GM12892 (cell line): ENCODE data around the gene OR7G3.

Experiments
- DNase-seq: peaks from one replicate; pipeline ENCODE4 v3.0.0; 2011; ENCODE audit not compliant: insufficient read length
- FAIRE-seq: peaks from 2 replicates; lab custom pipeline; 2011; peaks lifted over from hg19 to GRCh38; lab: Jason Lieb, UNC
- POLR2A ChIP-seq: IDR thresholded peaks from 2 replicates; pipeline ENCODE4 v1.6.1; 2011; ENCODE audit warnings: low read depth, low read length, control low read depth
- POLR2AphosphoS5 ChIP-seq: IDR thresholded peaks from 2 replicates; pipeline ENCODE4 v1.6.1; 2011; ENCODE audit warnings: low read depth, low read length, control low read depth
- TAF1 ChIP-seq: IDR thresholded peaks from 2 replicates; pipeline ENCODE4 v1.6.1; 2011; ENCODE audit warnings: low read depth, mild to moderate bottlenecking, control low read depth, low read length, borderline replicate concordance

Gene OR7G3

DNA sequence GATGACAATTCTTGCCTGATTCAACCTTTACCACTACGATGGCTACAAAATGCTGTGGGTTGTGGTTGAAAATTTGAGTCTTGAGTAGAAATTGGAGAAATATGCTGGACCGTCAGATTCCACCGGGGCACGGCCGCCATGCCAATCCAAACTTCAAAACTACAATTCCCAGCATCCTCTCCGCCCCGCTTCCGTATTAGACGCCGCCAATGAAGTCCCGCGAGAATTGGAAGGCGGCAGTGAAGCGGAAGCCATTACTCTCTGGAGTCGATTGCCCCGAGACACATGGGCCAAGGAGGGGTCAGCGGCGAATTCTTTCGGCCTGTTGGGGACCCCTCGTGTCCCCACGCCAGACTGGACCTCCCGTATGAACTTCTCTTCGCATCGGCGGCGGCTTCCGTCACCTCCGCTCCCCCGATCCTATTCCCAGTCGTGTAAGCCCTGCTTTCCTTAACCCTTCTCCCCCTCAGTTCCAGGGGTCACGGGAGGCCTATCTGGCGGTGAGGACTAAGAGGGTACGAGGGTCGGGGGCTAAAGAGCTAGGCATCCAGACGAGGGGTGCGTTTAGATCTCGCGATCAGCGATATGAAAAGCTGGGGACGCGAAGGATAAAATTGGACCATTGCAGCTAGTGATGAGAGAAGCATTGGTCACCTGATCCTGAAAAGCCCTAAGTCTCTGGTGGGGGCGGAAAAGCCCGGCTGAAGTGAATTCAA is 13.6 kb upstream of the OR7G3 start, which contains the start of gene ZNF317:
ZNF317 (plus strand) TSS at position 239 of the 716 bp plus-strand sequence. CDS start 15,620 bp downstream, outside the sequence.
- TF ChIP-seq TAF1 (peak; percentile 81; the same call in 1 of the 2 replicates), POLR2AphosphoS5 (peak; percentile 92), POLR2A (peak; percentile 89)
- DNase-seq (peak; percentile 66), FAIRE-seq (peak; percentile 86)

GRCh38 chr19:9139609-9140158 is 12.9 kb upstream of the OR7G3 start:
- DNase-seq (no peak), FAIRE-seq (peak; percentile 9)
- TF ChIP-seq POLR2AphosphoS5: no peak
- no peak for TF ChIP-seq TAF1
- no peak for TF ChIP-seq POLR2A

GRCh38 chr19:9132422-9132821 is 5.7 kb upstream of the OR7G3 start:
- TF ChIP-seq TAF1 (no peak), POLR2A (no peak), POLR2AphosphoS5 (no peak)
- FAIRE-seq (no peak), DNase-seq (no peak)

DNA sequence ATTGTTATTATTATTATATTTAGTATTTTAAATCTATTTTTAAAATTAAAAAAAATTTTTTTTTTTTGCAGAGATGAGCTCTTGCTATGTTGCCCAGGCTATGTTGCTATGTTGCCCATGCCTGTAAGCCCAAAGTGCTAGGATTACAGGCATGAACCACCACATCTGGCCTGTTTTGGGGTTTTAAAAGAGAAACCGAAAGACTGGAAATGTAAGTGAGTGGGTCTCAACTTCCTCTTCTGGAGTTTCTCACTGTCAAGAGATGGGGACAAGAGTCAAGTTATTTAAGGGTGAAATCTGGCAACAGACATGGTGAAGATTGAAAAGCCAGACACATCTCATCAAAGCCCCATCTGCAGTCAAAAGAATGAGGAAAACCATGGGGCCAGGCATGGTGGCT is 4.2 kb upstream of the OR7G3 start:
- DNase-seq (no peak), FAIRE-seq (no peak)
- TF ChIP-seq POLR2A: no peak

DNA sequence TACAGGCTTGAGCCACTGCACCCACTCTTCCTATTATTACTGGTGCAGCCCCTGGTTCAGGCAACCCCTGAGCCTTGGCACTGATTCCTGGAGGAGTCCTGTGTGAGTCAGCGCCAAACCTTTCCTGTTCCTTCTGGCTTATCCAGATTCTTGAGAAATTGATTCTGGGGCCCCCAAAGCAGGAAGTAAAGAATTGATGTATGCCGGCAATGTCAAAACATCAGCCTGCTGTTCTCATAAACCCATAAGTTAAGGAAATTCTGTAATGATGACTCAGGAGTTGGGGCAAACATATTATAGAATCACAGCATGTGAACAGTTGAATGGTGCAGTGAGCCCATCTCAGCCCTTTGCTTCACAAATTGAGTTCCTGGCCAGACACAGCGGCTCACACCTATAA is 1.4 kb upstream of the OR7G3 start:
- FAIRE-seq (no peak), DNase-seq (no peak)
- TF ChIP-seq POLR2AphosphoS5 (no peak), TAF1 (no peak), POLR2A (no peak)

DNA sequence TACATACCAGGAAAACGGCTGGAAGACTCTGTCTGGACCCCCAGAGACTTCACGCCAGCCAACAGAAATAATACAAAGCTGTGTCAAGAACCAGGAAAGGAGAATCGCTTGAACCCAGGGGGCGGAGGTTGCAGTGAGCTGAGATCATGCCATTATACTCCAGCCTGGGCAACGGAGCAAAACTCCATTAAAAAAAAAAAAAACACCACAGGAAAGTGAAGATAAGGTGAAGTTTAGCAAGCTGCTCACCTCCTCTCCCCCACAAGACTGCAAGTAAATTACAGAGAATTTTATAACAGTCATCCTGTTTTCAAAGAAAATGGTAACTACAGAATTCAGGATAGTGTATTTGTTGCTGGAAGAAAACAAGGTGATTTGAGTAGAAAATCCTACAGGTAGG is 10.2 kb downstream of the OR7G3 start:
- FAIRE-seq (no peak), DNase-seq (no peak)
- no peak for TF ChIP-seq POLR2AphosphoS5
- no peak for TF ChIP-seq POLR2A

DNA sequence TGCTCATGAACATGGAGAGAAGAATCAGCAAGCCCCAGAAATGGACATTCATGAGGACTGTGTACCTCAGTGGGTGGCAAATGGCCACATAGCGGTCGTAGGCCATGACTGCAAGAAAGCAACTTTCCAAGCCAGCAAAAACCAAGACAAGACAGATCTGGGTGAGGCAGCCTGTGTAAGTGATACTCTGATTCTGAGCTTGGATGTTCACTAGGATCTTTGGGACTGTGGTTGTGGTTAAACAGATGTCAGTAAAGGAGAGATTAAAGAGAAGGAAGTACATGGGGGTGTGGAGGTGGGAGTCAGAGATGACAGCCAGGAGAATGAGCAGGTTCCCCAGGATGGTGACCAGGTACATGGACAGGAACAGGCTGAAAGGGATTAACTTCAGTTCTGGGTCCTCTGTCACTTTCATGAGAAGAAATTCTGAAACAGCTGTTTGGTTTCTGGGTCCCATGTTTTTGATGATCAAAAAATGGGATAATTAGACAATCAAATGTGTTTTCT is 11.4 kb downstream of the OR7G3 start, which contains the start of gene OR7G1:
OR7G1 (minus strand) TSS at position 457 of the 507 bp plus-strand sequence; CDS start at position 457, 0 bp downstream.
- TF ChIP-seq POLR2A (no peak), TAF1 (no peak), POLR2AphosphoS5 (no peak)
- no peak for FAIRE-seq
- no peak for DNase-seq

GRCh38 chr19:9109959-9110358 is 16.8 kb downstream of the OR7G3 start:
- no peak for FAIRE-seq
- no peak for DNase-seq
- TF ChIP-seq TAF1 (no peak), POLR2AphosphoS5 (no peak), POLR2A (no peak)

DNA sequence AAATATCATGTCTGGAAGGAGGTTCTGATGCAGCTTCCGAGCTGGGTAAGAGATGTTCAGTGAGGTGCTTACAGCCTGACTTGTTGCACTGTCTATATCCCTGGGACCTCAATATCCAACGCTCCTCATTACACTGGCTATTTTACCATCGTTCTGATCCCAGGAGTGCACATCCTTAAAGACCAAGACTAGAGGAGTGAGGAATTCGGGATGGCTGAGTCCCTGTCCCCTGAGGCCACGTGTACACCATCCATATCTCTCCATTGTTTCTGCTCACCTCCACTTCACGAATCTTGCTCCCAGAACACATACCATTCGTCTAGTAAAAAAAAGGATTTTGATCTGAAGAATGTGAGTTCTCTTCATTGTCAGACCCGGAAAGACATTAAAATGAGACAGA is 19.4 kb downstream of the OR7G3 start, which contains the start of gene OR7G2:
OR7G2 (minus strand) TSS at position 101 of the 400 bp plus-strand sequence. CDS start 4,232 bp downstream, outside the sequence.
- FAIRE-seq: no peak
- no peak for DNase-seq
- TF ChIP-seq TAF1: no peak
- no peak for TF ChIP-seq POLR2AphosphoS5
- no peak for TF ChIP-seq POLR2A

DNA sequence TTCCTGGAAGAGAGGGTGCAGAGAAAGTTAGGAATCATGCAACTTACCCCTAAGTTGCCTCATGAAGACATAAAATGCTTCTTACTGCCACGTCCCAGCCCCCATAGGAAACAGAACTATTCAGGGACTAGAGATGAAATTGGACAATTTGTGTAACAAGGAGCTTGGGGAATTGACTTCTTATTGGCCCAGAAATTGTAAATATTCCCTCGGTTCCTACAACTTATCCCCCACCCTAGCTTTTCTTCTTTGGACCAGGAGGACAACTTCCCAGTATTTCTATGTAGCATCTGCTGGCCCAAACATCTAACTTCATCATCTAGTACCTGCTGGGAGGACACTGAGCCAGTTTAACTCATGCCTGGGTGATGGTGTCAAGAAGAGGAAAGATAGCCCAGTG is 40.0 kb downstream of the OR7G3 start, which contains the start of gene OR1M1:
OR1M1 (plus strand) TSS at position 301 of the 400 bp plus-strand sequence. CDS start 6,184 bp downstream, outside the sequence.
- TF ChIP-seq POLR2AphosphoS5 (no peak), TAF1 (no peak), POLR2A (no peak)
- FAIRE-seq (no peak), DNase-seq (no peak)

DNA sequence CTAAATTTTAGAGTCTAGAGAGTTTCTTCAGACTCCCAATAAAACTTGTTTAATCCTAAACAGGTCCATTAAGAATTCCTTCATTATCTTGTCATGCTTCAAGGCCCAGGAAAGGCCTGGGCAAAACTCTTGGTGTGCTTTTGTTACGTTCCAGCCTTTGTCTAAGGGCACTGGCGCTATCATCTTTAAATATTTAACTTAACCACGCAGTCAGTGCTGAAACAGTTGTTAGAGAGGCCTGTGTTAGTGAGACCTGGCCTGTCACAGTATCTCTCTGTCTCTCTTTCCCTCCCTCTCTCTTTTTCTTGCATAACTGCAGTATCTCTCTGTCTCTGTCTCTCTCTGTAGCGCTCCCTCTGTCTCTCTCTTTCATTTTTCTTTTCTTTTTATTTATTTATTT is 48.1 kb downstream of the OR7G3 start:
- TF ChIP-seq POLR2A (no peak), POLR2AphosphoS5 (no peak), TAF1 (no peak)
- FAIRE-seq: no peak
- no peak for DNase-seq
